Right hindlimb (tissue), 1 donor: ENCODE measurements around the gene PAK1IP1.
"Not testable (repeated sequence)": the region's sequence is repeated elsewhere in the genome, so short reads cannot be mapped to it uniquely, and the experiment has no call there.

Experiments
- DNase-seq: peaks from one replicate; pipeline ENCODE4 v3.0.0-alpha.2; 2018

The PAK1IP1 gene

GRCh38 chr6:10746915-10747250 lies 52.1 kb downstream of the PAK1IP1 start:
- DNase-seq = no peak

- peak; percentile 99 for DNase-seq
These were observed 52.6 kb downstream of the PAK1IP1 start, which contains the start of gene TMEM14B for GRCh38 chr6:10747251-10747972. TSS of gene TMEM14B (plus strand) at chr6:10747805. CDS start at chr6:10749246, 1,441 bp downstream.

GRCh38 chr6:10749734-10750133 lies 55.0 kb downstream of the PAK1IP1 start:
- DNase-seq = no peak

- DNase-seq = not testable (repeated sequence)
These were observed 55.8 kb downstream of the PAK1IP1 start for GRCh38 chr6:10750568-10750967.

- DNase-seq = not testable (repeated sequence)
These were observed 57.0 kb downstream of the PAK1IP1 start for GRCh38 chr6:10751757-10752156.

GRCh38 chr6:10756085-10756484 lies 61.3 kb downstream of the PAK1IP1 start:
- DNase-seq = no peak
